K562 (cell line): Measurements from ENCODE around the gene SCAMP3. TPM values are rescaled to one million over a fixed set of nuclear protein-coding genes. Genes with fewer than 3 reads are reported as not detected.

Source experiments
- HEY1 ChIP-seq: fragments of 250-450 bp; sonication (Bioruptor Pico); IDR thresholded peaks from 2 replicates; pipeline ENCODE4 v1.5.0; 2020; ENCODE audit warnings: mild to moderate bottlenecking, moderate library complexity, borderline replicate concordance
- RAD21 ChIP-seq, 2 experiments: fragments of 250-450 bp in 1 of 2; fragments of 450-650 bp in 1 of 2; sonication (Bioruptor Pico) in 1 of 2; formaldehyde crosslinking in 1 of 2; IDR thresholded peaks in 1 of 2; conservative IDR thresholded peaks in 1 of 2; 2 replicates each; pipeline versions ENCODE4 v1.4.0 to v1.8.0; 2020 to 2022; ENCODE audit warnings: mild to moderate bottlenecking in 2 of 2, moderate library complexity in 1 of 2
- RFX7 ChIP-seq: fragments of 250-450 bp; sonication (Bioruptor Pico); IDR thresholded peaks from 2 replicates; pipeline ENCODE4 v1.5.1; 2021; ENCODE audit warnings: mild to moderate bottlenecking
- ZNF197 ChIP-seq: fragments of 200-800 bp; sonication (Bioruptor generic); IDR thresholded peaks from 2 replicates; pipeline ENCODE4 v1.6.1; 2016; ENCODE audit warnings: low read depth, missing genetic modification characterization, missing compliant biosample characterization
- ZNF507 ChIP-seq: conservative IDR thresholded peaks from 2 replicates; pipeline ENCODE4 v1.6.1; 2017; ENCODE audit warnings: missing genetic modification characterization, missing compliant biosample characterization
- polyA plus RNA-seq, 8 experiments: library from polyadenylated mRNA; depleted of rRNA in 4 of 8; stranded (reverse) in 5 of 8; unstranded in 3 of 8; fragments of >200 nt; fragmentation: Nextera tagmentation in 2 of 8; fragmentation: Illumina TruSeq in 1 of 8; extraction: Ambion mirVana in 2 of 8; extraction: Trizol in 1 of 8; gene quantifications; 2 replicates each; pipeline versions ENCODE4 v1.2.1 to v1.2.3, GENCODE V29; 2011 to 2014; ENCODE audit warnings: inconsistent platforms in 1 of 8, missing spikeins in 1 of 8
- total RNA-seq, 7 experiments: library from RNA; depleted of rRNA in 6 of 7; stranded (reverse); fragments of >200 nt in 6 of 7; fragmentation: Illumina TruSeq in 2 of 7; extraction: Trizol in 2 of 7; gene quantifications; 2 replicates each; pipeline versions ENCODE4 v1.2.1 to v1.2.3, GENCODE V29; 2011 to 2021; ENCODE audit warnings: low replicate concordance in 1 of 7
- TF ChIP-seq, protein P1 (sequence below): fragments of 450-650 bp; IDR thresholded peaks from 2 replicates; pipeline ENCODE4 v1.6.1; 2016; ENCODE audit warnings: low read depth

SCAMP3 gene
- total and polyA plus RNA-seq, 9 of the 15 experiments (the other 6 are each of a cell fraction or from before 2014, with no cell fraction given): 14.2 to 131 (median 86.1) TPM

DNA sequence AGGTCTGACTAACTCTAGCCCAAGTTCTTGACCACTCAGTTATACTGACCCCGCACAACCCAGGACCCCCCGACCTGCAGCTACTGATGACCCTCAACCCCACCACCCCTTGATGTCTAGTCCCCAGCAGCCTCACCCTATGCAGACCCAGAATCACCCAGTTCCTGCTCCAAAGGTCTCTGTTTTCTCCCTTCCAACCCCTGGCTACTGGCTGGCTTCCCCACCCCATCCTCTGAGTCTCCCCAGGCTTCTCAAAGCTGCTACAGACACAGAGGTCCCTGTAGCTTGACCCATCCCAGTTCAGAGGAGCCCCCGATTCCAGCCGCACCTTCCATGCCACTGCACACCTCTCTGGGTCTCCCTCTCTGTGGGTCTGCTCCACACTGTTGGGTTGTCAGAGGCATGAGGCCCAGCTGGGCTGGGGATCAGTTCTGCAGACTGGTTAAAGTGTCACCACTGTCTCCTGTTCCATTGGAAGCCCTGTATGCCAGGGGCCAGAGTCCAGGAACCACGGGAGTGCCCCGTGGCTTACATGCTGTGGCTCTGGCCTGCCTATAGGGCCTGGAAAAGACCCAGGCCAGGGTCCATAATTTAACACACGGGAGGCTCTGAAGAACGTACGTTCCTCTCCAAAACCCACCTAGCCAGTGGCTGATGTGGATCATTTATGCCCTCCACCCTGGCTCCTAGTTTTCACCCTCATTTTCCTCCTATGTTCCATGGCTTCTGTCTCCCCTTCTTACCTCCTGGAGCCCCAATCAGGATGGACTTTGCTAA is 38.6 kb upstream of the SCAMP3 start (continued):
- TF ChIP-seq, protein P1, sequence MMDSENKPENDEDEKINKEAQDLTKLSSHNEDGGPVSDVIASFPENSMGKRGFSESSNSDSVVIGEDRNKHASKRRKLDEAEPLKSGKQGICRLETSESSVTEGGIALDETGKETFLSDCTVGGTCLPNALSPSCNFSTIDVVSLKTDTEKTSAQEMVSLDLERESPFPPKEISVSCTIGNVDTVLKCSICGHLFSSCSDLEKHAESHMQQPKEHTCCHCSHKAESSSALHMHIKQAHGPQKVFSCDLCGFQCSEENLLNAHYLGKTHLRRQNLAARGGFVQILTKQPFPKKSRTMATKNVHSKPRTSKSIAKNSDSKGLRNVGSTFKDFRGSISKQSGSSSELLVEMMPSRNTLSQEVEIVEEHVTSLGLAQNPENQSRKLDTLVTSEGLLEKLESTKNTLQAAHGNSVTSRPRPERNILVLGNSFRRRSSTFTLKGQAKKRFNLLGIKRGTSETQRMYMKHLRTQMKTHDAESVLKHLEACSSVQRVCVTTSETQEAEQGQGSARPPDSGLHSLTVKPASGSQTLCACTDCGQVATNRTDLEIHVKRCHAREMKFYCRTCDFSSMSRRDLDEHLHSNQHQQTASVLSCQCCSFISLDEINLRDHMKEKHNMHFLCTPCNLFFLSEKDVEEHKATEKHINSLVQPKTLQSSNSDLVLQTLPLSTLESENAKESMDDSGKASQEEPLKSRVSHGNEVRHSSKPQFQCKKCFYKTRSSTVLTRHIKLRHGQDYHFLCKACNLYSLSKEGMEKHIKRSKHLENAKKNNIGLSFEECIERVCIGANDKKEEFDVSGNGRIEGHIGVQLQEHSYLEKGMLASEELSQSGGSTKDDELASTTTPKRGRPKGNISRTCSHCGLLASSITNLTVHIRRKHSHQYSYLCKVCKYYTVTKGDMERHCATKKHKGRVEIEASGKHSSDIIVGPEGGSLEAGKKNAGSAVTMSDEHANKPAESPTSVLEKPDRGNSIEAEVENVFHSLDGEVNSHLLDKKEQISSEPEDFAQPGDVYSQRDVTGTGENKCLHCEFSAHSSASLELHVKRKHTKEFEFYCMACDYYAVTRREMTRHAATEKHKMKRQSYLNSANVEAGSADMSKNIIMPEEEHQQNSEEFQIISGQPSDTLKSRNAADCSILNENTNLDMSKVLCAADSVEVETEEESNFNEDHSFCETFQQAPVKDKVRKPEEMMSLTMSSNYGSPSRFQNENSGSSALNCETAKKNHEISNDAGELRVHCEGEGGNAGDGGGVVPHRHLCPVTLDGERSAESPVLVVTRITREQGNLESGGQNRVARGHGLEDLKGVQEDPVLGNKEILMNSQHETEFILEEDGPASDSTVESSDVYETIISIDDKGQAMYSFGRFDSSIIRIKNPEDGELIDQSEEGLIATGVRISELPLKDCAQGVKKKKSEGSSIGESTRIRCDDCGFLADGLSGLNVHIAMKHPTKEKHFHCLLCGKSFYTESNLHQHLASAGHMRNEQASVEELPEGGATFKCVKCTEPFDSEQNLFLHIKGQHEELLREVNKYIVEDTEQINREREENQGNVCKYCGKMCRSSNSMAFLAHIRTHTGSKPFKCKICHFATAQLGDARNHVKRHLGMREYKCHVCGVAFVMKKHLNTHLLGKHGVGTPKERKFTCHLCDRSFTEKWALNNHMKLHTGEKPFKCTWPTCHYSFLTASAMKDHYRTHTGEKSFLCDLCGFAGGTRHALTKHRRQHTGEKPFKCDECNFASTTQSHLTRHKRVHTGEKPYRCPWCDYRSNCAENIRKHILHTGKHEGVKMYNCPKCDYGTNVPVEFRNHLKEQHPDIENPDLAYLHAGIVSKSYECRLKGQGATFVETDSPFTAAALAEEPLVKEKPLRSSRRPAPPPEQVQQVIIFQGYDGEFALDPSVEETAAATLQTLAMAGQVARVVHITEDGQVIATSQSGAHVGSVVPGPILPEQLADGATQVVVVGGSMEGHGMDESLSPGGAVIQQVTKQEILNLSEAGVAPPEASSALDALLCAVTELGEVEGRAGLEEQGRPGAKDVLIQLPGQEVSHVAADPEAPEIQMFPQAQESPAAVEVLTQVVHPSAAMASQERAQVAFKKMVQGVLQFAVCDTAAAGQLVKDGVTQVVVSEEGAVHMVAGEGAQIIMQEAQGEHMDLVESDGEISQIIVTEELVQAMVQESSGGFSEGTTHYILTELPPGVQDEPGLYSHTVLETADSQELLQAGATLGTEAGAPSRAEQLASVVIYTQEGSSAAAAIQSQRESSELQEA: no peak
- TF ChIP-seq ZNF507 (tag) (no peak), RAD21 (CRISPR knock-in tag; conservative IDR thresholded peaks at IDR 0.05 in 1 of 2, IDR thresholded peaks at IDR 0.05 in 1 of 2) (no peak), HEY1 (CRISPR knock-in tag) (no peak), ZNF197 (CRISPR knock-in tag) (no peak), RFX7 (CRISPR knock-in tag) (no peak)
- TF ChIP-seq, all 486 proteins: peak for 8
